T-helper 2 cell treated with Interferon-gamma antibody and Interleukin-4, amounts not matched to agents 5 μg/mL and 100 μg/mL, for 36 hours (primary cell): ENCODE results near the gene CATSPER1.

Source experiments
- DNase-seq: peaks from one replicate; pipeline ENCODE4 v3.0.0; 2021; ENCODE audit warnings: low spot score
- H3K27ac Mint-ChIP-seq: one replicate; pipeline ENCODE4 v1.8.0; 2021; ENCODE audit warnings: mild to moderate bottlenecking, mixed read lengths
- H3K27me3 Mint-ChIP-seq: one replicate; pipeline ENCODE4 v1.8.0; 2021; ENCODE audit warnings: low read depth, mixed read lengths
- H3K36me3 Mint-ChIP-seq: one replicate; pipeline ENCODE4 v1.8.0; 2021; ENCODE audit warnings: low read depth, mixed read lengths
- H3K4me1 Mint-ChIP-seq: one replicate; pipeline ENCODE4 v1.8.0; 2021; ENCODE audit warnings: low read depth, mixed read lengths
- H3K4me3 Mint-ChIP-seq: one replicate; pipeline ENCODE4 v1.8.0; 2022; ENCODE audit warnings: mild to moderate bottlenecking, moderate library complexity, mixed read lengths
- H3K9me3 Mint-ChIP-seq: one replicate; pipeline ENCODE4 v1.8.0; 2021; ENCODE audit warnings: mixed read lengths

The CATSPER1 gene

DNA sequence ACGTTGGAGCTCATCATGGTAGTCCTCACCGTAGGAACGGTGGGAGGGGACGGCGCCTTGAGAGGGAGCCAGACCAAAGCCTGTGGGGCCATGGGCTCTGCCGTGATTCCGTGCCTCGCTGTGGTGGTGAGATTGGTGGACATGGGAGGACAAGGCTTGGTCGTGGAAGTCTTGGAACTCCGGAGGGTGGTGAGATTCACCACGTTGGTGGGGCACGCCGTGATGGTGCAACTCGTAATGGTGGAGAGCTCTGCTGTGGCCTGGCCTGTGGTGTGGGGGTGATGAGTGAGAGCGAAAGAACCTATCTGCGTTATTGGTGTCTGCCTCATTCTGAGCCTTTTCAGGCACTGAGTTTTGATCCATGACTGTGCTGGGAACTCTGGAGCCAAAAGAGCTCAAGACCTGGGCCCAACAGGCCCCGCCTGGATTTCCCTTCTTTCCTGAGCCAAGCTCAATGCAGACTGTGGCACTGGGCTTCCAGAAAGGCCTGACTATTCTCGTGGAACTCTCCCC lies at the start of gene CATSPER1:
Gene CATSPER1, minus strand, starts transcription at position 463 of the 513 bp plus-strand sequence. Its CDS starts 100 bp downstream, at position 363.
- H3K36me3 Mint-ChIP-seq = no peaks in the 10 kb centered on the region
- H3K4me1 Mint-ChIP-seq = peaks cover 9% of the 10 kb centered on the region
- DNase-seq = no peak
- no peak within 1 kb of the TSS for H3K4me3 Mint-ChIP-seq
- peaks cover 6% of the 10 kb centered on the region for H3K27me3 Mint-ChIP-seq
- H3K27ac Mint-ChIP-seq = no peak within 1 kb of the TSS
- H3K9me3 Mint-ChIP-seq = no peaks in the 10 kb centered on the region

DNA sequence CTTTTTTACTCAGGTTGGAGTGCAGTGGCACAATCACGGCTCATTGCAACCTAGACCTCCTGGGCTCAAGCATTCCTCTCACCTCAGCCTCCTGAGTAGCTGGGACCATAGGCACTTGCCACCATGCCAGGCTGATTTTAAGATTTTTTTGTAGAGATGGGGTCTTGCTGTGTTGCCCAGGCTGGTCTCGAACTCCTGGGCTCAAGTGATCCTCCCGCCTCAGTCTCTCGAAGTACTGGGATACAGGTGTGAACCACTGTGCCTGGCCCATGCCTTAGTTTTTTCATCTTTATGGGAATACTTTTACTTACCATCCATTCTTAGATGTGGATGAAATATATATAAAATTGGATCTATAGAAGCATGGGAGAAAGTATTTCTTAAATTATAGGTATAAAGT lies 49.0 kb upstream of the CATSPER1 start:
- peaks cover 54% of the 10 kb centered on the region for H3K4me1 Mint-ChIP-seq
- H3K9me3 Mint-ChIP-seq = no peaks in the 10 kb centered on the region
- no peaks in the 10 kb centered on the region for H3K27me3 Mint-ChIP-seq
- H3K27ac Mint-ChIP-seq = no peak overlapping the region
- no peak overlapping the region for H3K4me3 Mint-ChIP-seq
- peaks cover 46% of the 10 kb centered on the region for H3K36me3 Mint-ChIP-seq
- no peak for DNase-seq

DNA sequence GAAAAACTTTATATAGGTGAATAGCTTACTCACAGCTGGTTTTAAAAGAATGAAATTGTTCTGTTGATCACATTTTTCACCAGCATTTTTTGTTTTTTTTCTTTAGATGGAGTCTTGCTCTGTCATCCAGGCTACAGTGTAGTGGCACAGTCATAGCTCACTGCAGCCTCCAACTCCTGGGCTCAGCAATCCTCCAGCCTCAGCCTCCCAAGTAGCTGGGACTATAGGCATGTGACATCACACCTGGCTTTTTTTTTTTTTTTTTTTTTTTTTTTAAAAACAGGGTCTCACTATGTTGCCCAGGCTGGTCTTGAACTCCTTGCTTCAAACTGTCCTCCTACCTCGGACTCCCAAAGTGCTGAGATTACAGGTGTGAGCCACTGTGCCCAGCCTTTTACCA lies 47.4 kb upstream of the CATSPER1 start:
- H3K9me3 Mint-ChIP-seq = no peaks in the 10 kb centered on the region
- peaks cover 49% of the 10 kb centered on the region for H3K4me1 Mint-ChIP-seq
- DNase-seq = no peak
- no peak overlapping the region for H3K27ac Mint-ChIP-seq
- H3K36me3 Mint-ChIP-seq = peaks cover 53% of the 10 kb centered on the region
- H3K27me3 Mint-ChIP-seq = no peaks in the 10 kb centered on the region
- no peak overlapping the region for H3K4me3 Mint-ChIP-seq

DNA sequence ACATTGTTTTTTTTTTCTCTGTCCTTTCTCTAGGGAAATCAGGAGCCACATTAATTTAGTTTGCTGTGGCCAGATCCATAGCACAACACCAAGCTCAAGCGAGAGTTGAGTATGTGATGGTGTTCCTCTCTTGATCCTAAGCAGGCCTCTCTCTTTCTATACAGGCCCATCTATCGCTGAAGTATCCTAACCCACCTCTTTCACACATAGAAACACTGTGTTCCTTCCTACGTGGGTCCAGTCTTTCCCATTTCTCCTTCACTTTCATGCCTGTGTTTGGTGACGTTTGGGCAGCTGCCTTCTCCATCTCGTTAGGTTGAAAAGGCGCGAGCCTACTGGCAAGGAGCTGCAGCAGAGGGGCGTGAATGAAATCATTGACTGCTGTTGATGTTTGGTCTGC lies 46.2 kb upstream of the CATSPER1 start:
- H3K4me3 Mint-ChIP-seq = peak overlapping the region; percentile 90
- no peaks in the 10 kb centered on the region for H3K9me3 Mint-ChIP-seq
- peak overlapping the region; percentile 89 for H3K27ac Mint-ChIP-seq
- H3K4me1 Mint-ChIP-seq = peaks cover 49% of the 10 kb centered on the region
- H3K27me3 Mint-ChIP-seq = no peaks in the 10 kb centered on the region
- no peak for DNase-seq
- H3K36me3 Mint-ChIP-seq = peaks cover 56% of the 10 kb centered on the region

DNA sequence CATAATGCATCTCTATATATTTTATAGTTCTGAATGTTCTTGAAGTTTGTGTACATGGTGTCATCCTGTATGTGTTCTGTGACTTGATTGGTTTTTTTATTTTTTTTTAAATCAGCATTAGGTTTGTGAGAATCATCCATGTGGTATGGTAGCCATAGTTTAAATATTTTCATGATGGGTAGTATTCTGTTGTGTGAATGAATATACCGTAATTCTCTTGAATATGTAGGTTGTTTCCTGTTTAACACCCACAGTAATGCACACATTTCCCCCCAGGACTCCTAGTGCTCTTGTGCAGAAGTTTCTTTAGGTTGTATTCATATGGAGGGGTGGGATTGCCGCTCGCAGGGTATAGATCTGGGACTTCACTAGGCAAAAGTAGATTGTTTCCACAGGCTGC lies 45.8 kb upstream of the CATSPER1 start:
- peak overlapping the region; percentile 90 for H3K4me3 Mint-ChIP-seq
- DNase-seq = no peak
- H3K36me3 Mint-ChIP-seq = peaks cover 56% of the 10 kb centered on the region
- peaks cover 46% of the 10 kb centered on the region for H3K4me1 Mint-ChIP-seq
- no peaks in the 10 kb centered on the region for H3K9me3 Mint-ChIP-seq
- peak overlapping the region; percentile 89 for H3K27ac Mint-ChIP-seq
- no peaks in the 10 kb centered on the region for H3K27me3 Mint-ChIP-seq

DNA sequence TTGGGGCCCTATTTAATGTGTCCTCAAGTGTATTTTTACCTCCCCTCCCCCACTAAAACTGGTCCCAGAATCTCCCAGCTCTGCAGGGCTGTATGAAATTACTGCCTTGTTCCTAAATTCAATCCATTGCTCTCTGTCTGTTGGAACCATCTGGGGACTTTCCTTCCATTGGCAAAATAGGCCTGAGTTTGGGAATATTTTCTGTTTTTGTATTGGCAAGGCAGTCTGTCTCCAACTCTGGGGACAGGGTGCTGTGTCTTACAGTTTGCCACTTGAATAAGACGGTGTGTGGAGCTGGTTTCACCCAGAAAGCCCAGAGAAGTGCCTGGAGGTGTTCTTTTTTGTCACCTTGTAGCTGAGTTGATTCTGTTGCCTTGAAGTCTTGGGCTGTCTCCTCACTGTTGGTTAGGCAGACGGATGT lies 45.1 kb upstream of the CATSPER1 start:
- Mint-ChIP-seq H3K36me3 (peaks cover 59% of the 10 kb centered on the region), H3K4me3 (peak overlapping the region; percentile 90), H3K9me3 (no peaks in the 10 kb centered on the region), H3K27ac (peak overlapping the region; percentile 89), H3K4me1 (peaks cover 50% of the 10 kb centered on the region), H3K27me3 (no peaks in the 10 kb centered on the region)
- no peak for DNase-seq

DNA sequence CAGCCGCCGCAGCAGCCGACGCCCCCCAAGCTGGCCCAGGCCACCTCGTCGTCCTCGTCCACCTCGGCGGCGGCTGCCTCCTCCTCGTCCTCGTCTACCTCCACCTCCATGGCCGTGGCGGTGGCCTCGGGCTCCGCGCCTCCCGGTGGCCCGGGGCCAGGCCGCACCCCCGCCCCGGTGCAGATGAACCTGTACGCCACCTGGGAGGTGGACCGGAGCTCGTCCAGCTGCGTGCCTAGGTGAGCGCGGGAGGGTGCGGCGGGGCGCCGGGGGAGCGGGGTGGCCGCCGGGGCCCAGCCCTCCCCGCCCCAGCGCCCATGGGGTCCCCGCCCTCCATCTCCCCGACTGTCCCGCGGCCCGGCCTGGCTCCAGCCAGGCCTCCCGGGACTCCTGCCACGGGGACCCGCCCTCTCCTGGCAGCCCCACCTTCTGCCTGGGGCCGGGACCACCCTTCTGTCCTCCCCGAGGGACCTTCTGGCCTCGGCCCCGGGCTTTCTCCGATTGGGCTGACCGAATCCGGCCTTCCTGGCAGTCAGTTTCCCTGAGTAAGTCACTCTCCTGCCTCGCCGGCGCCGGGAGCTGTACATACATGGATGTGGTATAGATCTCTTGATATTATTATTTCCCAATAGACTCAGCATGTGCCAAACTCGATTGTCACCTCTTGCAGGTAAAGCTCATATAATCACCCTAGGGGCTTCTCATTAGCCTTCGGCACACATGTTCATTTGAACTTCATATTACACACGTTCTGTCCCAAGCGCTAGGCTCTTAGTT lies 44.5 kb upstream of the CATSPER1 start:
- Mint-ChIP-seq H3K27me3 (no peaks in the 10 kb centered on the region), H3K9me3 (no peaks in the 10 kb centered on the region), H3K27ac (peak overlapping the region; percentile 89), H3K36me3 (peaks cover 64% of the 10 kb centered on the region), H3K4me1 (peaks cover 50% of the 10 kb centered on the region), H3K4me3 (peak overlapping the region; percentile 90)
- DNase-seq = no peak

DNA sequence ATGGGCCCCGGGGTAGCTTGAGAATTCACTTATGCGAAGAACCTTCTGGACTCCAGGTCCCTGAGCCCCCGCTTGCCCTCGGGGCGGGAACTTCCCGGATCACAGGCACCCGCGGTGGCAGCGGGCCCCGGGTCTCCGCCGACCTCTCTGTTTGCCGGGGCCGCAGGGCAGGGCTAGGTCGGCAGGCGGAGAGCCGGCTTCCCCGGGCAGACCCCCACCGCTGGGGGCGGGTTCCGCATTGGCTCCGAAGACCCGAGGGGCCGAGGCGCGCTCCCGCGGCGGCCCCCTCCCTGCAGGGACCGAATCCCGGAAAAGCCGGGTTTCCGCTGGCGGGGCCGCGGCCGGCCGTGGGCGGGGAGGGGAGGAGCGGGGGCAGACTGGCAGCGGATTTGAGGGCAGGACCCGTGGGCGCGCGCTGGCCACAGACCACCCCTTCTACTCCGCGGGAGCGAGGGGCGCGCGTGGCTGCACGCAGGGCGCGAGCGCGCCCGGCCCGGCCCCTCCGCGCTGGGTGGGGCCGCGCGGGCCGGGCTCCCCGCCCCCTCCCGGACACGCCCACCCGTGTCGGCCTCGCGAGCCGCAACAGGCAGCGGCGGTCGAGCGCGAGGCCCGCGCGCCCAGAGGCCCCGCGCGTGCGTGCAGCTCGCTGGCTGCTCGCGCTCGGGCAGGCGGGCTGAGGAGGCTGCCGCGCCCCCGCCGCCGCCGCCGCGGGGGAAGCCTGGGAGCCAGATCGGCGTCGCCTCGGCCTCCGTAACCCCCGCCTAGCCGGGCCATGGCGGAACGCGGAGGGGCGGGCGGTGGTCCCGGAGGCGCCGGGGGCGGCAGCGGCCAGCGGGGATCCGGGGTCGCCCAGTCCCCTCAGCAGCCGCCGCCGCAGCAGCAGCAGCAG lies 43.7 kb upstream of the CATSPER1 start, which contains the start of gene PACS1:
Gene PACS1, plus strand, starts transcription at position 558 of the 889 bp plus-strand sequence. Its CDS starts 215 bp downstream, at position 773.
- Mint-ChIP-seq H3K27ac (peak within 1 kb of the TSS; percentile 95), H3K9me3 (no peaks in the 10 kb centered on the region), H3K4me3 (peak within 1 kb of the TSS; percentile 90), H3K4me1 (peaks cover 54% of the 10 kb centered on the region), H3K27me3 (no peaks in the 10 kb centered on the region), H3K36me3 (peaks cover 67% of the 10 kb centered on the region)
- peak; percentile 77 for DNase-seq

DNA sequence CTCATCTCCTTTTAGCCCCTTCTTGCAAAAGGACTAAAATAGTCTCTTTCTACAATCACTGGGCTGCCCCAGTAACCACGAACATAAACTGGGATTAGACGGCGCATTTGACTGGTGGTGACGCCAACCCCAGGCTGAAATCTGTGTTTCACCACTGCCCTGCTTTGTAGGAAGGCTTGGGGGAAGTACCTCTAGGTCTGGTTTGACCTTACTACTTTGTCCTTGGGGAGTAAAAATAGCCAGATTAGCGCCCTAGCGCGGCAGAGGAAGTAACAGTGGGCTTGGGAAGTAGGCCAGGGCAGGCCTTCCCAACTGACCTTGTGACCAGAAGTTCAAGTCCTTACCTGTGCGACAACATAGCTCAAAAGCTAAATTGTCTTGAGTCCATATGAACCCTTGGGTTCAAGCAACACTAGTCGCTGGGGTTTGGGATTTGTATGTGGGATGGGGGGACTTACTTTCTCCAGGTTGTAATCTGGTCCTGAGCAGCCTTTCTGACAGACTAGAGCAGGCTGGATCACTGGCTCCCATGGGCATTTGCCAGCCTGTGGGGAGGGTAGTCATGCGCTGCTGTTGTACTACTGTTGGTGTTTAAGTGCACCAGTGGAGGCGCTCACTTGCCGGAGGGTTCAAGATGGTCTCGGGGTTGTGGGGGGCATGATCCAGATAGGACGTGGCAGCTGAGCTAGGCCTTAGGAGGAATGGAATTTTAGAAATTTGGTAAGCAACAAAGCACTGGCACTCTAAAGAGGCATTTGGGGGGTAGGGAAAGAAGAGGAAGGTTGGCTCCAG lies 42.8 kb upstream of the CATSPER1 start:
- Mint-ChIP-seq H3K36me3 (peaks cover 69% of the 10 kb centered on the region), H3K4me3 (peak overlapping the region; percentile 85), H3K27ac (peak overlapping the region; percentile 95), H3K9me3 (no peaks in the 10 kb centered on the region), H3K27me3 (no peaks in the 10 kb centered on the region), H3K4me1 (peaks cover 50% of the 10 kb centered on the region)
- no peak for DNase-seq

DNA sequence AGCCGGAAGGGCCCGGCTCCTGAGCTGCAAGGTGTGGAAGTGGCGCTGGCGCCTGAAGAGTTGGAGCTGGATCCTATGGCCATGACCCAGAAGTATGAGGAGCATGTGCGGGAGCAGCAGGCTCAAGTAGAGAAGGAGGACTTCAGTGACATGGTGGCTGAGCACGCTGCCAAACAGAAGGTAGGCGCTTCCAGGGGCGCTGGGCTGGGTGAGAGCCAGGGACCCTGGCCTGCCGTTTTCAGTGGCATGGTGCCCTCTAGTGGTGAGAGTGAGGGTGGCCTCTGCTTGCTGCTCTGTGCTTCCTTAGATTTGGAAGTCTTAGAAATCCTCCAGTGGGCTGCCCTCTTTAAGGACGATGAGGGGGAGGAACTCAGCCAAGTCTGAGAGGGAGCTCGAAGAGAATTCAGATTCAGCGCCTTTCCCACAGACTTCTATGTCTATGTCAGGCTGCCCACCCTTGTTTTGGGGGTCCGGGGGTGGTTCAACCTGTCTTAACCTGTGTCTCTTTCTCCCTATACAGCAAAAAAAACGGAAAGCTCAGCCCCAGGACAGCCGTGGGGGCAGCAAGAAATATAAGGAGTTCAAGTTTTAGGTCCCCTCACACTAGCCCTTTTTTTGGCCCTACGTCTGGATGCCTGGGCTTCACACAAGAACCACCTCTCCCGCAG lies 42.0 kb upstream of the CATSPER1 start:
- no peaks in the 10 kb centered on the region for H3K9me3 Mint-ChIP-seq
- H3K4me1 Mint-ChIP-seq = peaks cover 56% of the 10 kb centered on the region
- peak overlapping the region; percentile 95 for H3K27ac Mint-ChIP-seq
- H3K4me3 Mint-ChIP-seq = peak overlapping the region; percentile 50
- peak; percentile 59 for DNase-seq
- H3K36me3 Mint-ChIP-seq = peaks cover 74% of the 10 kb centered on the region
- H3K27me3 Mint-ChIP-seq = no peaks in the 10 kb centered on the region

DNA sequence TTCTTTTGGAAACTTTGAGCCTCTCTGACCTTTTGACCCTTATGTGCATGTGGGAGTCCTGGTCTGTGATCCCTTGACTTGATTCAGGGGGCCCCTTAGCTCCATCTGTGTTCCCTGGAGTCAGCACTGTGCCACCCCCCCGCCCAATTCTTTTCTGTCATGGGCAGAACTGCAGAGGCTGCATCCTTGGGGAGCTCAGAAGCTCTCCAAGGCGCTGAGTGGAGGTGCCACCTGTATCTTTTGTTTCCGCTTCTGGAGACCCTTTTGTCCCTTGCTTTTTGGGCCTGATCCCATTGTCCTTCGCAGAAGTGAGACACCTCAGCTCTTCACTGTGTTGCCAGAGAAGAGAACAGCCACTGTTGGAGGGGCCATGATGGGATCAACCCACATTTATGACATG lies 41.4 kb upstream of the CATSPER1 start:
- peaks cover 52% of the 10 kb centered on the region for H3K4me1 Mint-ChIP-seq
- no peak for DNase-seq
- no peak overlapping the region for H3K27ac Mint-ChIP-seq
- H3K9me3 Mint-ChIP-seq = no peaks in the 10 kb centered on the region
- peaks cover 76% of the 10 kb centered on the region for H3K36me3 Mint-ChIP-seq
- no peaks in the 10 kb centered on the region for H3K27me3 Mint-ChIP-seq
- H3K4me3 Mint-ChIP-seq = no peak overlapping the region

DNA sequence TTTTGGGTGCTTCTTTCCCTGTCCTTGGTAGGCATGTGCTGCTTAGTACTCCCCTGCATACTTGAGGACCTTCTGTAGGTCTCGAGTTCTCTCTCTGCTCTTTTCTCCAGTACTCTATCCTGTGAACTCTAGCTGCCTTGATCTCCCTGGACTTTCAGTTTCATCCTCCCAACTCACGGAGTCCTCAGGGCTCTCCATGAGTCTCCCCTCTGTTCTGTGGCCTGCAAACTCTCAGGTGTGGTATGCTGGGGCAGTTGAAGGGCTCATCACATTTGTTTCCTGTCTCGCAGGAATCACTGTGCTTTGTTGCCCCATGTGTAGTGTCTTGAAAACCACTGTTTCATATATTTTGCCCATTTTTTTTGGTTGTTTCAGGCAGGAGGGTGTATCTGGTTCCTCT lies 40.5 kb upstream of the CATSPER1 start:
- Mint-ChIP-seq H3K36me3 (peaks cover 71% of the 10 kb centered on the region), H3K27ac (peak overlapping the region; percentile 27), H3K27me3 (no peaks in the 10 kb centered on the region), H3K9me3 (no peaks in the 10 kb centered on the region), H3K4me3 (no peak overlapping the region), H3K4me1 (peaks cover 43% of the 10 kb centered on the region)
- no peak for DNase-seq

DNA sequence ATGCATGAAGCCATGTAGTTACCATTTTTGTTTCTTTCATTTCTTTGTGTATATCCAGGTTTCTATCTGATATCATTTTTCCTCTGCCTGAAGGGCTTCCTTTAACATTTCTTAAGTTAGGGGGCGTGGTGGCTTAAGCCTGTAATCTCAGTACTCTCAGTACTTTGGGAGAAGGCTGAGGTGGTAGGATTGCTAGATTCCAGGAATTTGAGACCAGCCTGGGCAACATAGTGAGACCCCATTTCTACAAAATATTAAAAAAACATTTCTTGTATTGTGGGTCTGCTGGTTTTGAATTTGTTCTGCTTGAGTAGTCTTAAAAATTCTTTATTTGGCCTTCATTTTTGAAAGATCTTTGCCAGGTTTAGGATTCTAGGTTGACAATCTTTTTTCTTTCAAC lies 38.3 kb upstream of the CATSPER1 start:
- no peaks in the 10 kb centered on the region for H3K27me3 Mint-ChIP-seq
- H3K4me3 Mint-ChIP-seq = no peak overlapping the region
- no peak overlapping the region for H3K27ac Mint-ChIP-seq
- H3K36me3 Mint-ChIP-seq = peaks cover 82% of the 10 kb centered on the region
- no peak for DNase-seq
- peaks cover 37% of the 10 kb centered on the region for H3K4me1 Mint-ChIP-seq
- H3K9me3 Mint-ChIP-seq = no peaks in the 10 kb centered on the region
